Measurements from ENCODE around the gene RNF26. TPM values are rescaled to one million over a fixed set of nuclear protein-coding genes. Genes with fewer than 3 reads are reported as not detected.

RNF26 gene
- total RNA-seq, 2 donors from 2014 or later = 22.9 to 46.6 TPM

DNA sequence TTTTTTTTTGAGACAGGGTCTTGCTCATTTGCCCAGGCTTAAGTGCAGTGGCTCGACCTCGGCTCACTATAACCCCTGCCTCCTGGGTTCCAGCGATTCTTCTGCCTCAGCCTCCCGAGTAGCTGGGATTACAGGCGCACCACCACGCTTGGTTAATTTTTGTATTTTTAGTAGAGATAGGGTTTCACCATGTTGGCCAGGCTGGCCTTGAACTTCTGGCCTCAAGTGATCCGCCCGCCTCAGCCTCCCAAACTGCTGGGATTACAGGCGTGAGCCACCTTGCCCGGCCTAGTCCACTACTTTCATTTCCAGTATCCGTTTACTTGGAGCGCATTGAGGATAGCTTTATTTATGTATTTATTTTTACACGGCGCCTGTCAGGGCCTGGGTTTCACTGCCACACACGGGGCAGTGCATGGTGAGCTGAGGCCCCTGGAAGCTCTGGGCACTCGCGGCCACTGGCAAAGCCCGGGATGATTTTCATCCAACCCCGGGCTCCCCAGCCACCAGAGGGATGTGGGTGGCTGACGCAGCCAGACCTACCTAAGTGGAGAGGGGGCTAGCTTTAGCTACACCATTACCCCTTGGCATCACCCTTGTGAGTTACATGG is 11.3 kb upstream of the RNF26 start:
- H3K9ac ChIP-seq (ENCODE audit: low read depth in 2 of 2, low read length in 2 of 2) = no peak overlapping the region
- intact Hi-C loops (cut with DNase I) = no loop called here
- no peaks in the 10 kb centered on the region for H3K9me3 ChIP-seq
- H3K4me1 ChIP-seq = peaks cover 8% of the 10 kb centered on the region
- no peaks in the 10 kb centered on the region for H3K36me3 ChIP-seq
- peaks cover 6% of the 10 kb centered on the region for H3K27me3 ChIP-seq
- DNase-seq = no peak
- no peak overlapping the region for H3K27ac ChIP-seq
- TF ChIP-seq, protein P1, sequence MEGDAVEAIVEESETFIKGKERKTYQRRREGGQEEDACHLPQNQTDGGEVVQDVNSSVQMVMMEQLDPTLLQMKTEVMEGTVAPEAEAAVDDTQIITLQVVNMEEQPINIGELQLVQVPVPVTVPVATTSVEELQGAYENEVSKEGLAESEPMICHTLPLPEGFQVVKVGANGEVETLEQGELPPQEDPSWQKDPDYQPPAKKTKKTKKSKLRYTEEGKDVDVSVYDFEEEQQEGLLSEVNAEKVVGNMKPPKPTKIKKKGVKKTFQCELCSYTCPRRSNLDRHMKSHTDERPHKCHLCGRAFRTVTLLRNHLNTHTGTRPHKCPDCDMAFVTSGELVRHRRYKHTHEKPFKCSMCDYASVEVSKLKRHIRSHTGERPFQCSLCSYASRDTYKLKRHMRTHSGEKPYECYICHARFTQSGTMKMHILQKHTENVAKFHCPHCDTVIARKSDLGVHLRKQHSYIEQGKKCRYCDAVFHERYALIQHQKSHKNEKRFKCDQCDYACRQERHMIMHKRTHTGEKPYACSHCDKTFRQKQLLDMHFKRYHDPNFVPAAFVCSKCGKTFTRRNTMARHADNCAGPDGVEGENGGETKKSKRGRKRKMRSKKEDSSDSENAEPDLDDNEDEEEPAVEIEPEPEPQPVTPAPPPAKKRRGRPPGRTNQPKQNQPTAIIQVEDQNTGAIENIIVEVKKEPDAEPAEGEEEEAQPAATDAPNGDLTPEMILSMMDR (IDR thresholded peaks at IDR 0.05) = no peak
- H3K4me3 ChIP-seq = no peak overlapping the region

DNA sequence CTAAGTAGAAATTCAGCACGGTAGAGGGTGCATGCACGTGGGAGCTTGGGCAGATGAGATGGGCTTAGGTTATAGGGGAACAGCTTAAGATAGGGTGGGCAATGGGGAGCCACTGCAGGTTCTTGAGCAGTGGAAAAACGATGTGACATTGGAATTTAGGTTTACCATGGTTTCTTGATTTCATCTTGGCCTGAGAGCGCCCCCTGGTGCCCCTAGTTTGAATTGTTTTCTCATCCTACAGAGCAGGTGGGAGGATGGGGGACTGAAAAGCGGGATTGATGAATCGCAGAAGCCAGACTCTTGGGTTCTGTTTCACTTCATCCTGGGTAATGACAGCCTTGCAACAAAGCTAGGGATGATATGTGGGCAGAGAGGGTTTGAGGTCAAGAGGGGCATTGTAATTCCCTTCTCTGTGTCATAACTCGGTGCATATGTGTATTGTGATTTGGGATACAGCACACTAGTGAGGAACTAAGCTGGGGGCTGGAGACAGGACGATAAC is 10.7 kb upstream of the RNF26 start:
- Histone ChIP-seq H3K27ac (no peak overlapping the region), H3K4me3 (no peak overlapping the region), H3K36me3 (no peaks in the 10 kb centered on the region), H3K27me3 (peaks cover 6% of the 10 kb centered on the region), H3K4me1 (peaks cover 8% of the 10 kb centered on the region), H3K9me3 (no peaks in the 10 kb centered on the region), H3K9ac (ENCODE audit: low read depth in 2 of 2, low read length in 2 of 2) (no peak overlapping the region)
- peak; percentile 84 for DNase-seq
- intact Hi-C loops (cut with DNase I) = no loop called here
- TF ChIP-seq, protein P1 (IDR thresholded peaks at IDR 0.05) = peak; percentile 75

DNA sequence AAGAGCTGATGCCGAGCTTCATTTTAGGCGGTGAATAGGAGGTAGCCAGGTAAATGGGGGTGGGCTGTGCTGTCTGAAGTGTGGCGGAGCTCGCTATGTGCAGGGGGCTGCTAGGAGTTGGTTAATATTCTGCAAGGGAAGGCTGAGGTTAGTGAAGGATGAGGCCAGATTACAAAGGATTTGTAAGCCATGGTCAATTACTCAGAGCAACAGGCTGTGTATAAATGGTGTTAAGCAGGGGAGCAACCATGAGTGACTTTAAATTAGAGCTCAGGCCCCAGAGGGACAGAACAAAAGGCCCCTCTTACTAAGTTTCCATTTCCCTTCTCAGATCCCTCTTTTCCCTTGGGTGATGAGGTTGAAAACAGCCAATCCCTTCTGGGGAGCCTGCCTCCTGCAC is 10.1 kb upstream of the RNF26 start:
- intact Hi-C loops (cut with DNase I) = no loop called here
- H3K36me3 ChIP-seq = no peaks in the 10 kb centered on the region
- no peak overlapping the region for H3K9ac ChIP-seq (ENCODE audit: low read depth in 2 of 2, low read length in 2 of 2)
- TF ChIP-seq, protein P1 (IDR thresholded peaks at IDR 0.05) = no peak
- H3K27ac ChIP-seq = no peak overlapping the region
- H3K4me1 ChIP-seq = peaks cover 8% of the 10 kb centered on the region
- H3K9me3 ChIP-seq = no peaks in the 10 kb centered on the region
- no peak for DNase-seq
- H3K4me3 ChIP-seq = no peak overlapping the region
- peaks cover 6% of the 10 kb centered on the region for H3K27me3 ChIP-seq

DNA sequence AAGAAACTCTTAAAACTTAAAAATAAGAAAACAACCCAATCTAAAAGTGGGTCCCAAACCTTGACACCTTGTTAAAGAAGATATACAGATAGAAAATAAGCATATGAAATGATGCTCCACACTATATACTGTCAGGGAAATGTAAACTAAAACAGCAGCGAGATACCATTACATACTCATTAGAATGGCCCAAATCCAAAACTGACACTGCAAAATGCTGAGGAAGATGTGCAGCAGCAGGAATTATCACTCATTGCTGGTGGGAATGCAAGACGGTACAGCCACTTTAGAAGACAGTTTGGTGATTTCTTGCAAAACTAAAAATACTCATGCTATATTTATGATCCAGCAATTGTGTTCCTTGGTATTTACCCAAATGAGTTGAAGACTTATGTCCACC is 5.0 kb upstream of the RNF26 start:
- Histone ChIP-seq H3K4me3 (no peak overlapping the region), H3K36me3 (no peaks in the 10 kb centered on the region), H3K27ac (no peak overlapping the region), H3K27me3 (no peaks in the 10 kb centered on the region), H3K9me3 (no peaks in the 10 kb centered on the region), H3K4me1 (no peaks in the 10 kb centered on the region), H3K9ac (ENCODE audit: low read depth in 2 of 2, low read length in 2 of 2) (no peak overlapping the region)
- intact Hi-C loops (cut with DNase I) = no loop called here
- TF ChIP-seq, protein P1 (IDR thresholded peaks at IDR 0.05) = no peak
- DNase-seq = no peak

DNA sequence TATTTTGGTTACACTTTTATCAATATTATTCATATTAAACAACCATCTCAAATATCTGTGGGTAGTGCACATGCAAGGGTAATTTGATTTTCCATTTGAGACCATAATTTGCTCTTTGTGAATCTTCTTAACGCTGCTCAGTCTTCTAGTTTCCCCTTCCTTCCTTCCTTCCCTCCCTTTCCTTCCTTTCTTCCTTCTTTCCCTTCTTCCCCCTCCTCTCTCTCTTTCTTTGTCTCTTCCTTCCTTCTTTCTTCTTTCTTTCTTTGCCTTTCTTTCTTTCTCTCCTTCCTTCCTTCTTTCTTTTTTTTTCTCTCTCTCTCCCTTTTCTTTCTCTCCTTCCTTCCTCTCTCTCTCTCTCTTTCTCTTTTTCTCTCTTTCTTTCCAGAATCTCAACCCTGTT is 4.1 kb upstream of the RNF26 start:
- no peak for DNase-seq
- Histone ChIP-seq H3K9me3 (no peaks in the 10 kb centered on the region), H3K4me1 (peaks cover 4% of the 10 kb centered on the region), H3K36me3 (no peaks in the 10 kb centered on the region), H3K27ac (no peak overlapping the region), H3K4me3 (no peak overlapping the region), H3K27me3 (no peaks in the 10 kb centered on the region), H3K9ac (ENCODE audit: low read depth in 2 of 2, low read length in 2 of 2) (no peak overlapping the region)
- intact Hi-C loops (cut with DNase I) = loop anchor here (5.0 kb wide), 1 partner anchor 123 kb away; the partner anchor contains the start of gene CBL
- TF ChIP-seq, protein P1 (IDR thresholded peaks at IDR 0.05) = no peak
